DOHH2 (cell line): ENCODE results near the gene CCDC116.
"Not testable (repeated sequence)": the region's sequence is repeated elsewhere in the genome, so short reads cannot be mapped to it uniquely, and the experiment has no call there.

Source experiments
- H3F3A ChIP-seq: fragments of 200-600 bp; sonication (generic), shearing (Covaris generic); 2 replicates; pipeline ENCODE4 v1.6.0; 2016; ENCODE audit warnings: antibody characterized with exemption, mild to moderate bottlenecking; ENCODE audit not compliant: control insufficient read depth, insufficient read depth
- H3K27ac ChIP-seq: fragments of 200-600 bp; sonication (generic); 2 replicates; pipeline ENCODE4 v1.5.1; 2014; ENCODE audit warnings: low read depth, mild to moderate bottlenecking, low read length, moderate library complexity
- H3K27me3 ChIP-seq: fragments of 200-600 bp; sonication (generic); 2 replicates; pipeline ENCODE4 v1.6.1; 2014; ENCODE audit warnings: mild to moderate bottlenecking, low read length, mixed read lengths; ENCODE audit not compliant: control insufficient read depth
- H3K36me3 ChIP-seq: fragments of 200-600 bp; sonication (generic); 2 replicates; pipeline ENCODE4 v1.6.1; 2014; ENCODE audit warnings: mild to moderate bottlenecking, low read length, moderate library complexity, mixed read lengths; ENCODE audit not compliant: control insufficient read depth
- H3K4me1 ChIP-seq: fragments of 200-600 bp; sonication (generic); 2 replicates; pipeline ENCODE4 v1.6.1; 2014; ENCODE audit warnings: mild to moderate bottlenecking, low read length, mixed read lengths; ENCODE audit not compliant: control insufficient read depth
- H3K4me2 ChIP-seq: fragments of 200-600 bp; sonication (generic); 2 replicates; pipeline ENCODE4 v1.6.0; 2014; ENCODE audit warnings: mild to moderate bottlenecking, low read length, moderate library complexity
- H3K4me3 ChIP-seq: fragments of 200-600 bp; sonication (generic); 2 replicates; pipeline ENCODE4 v1.5.1; 2014; ENCODE audit warnings: mild to moderate bottlenecking, low read length, mixed read lengths
- H3K79me2 ChIP-seq: fragments of 200-600 bp; sonication (generic); 2 replicates; pipeline ENCODE4 v1.6.1; 2014; ENCODE audit warnings: mild to moderate bottlenecking, low read length, mixed read lengths; ENCODE audit not compliant: control insufficient read depth
- H3K9me2 ChIP-seq: fragments of 200-600 bp; sonication (generic); replicated peaks from 2 replicates; pipeline ENCODE4 v1.6.1; 2014; ENCODE audit warnings: mild to moderate bottlenecking, low read length, mixed read lengths; ENCODE audit not compliant: control insufficient read depth
- H3K9me3 ChIP-seq: fragments of 200-600 bp; sonication (generic); 2 replicates; pipeline ENCODE4 v1.6.1; 2014; ENCODE audit warnings: antibody characterized with exemption, low read length, mixed read lengths; ENCODE audit not compliant: control insufficient read depth, insufficient read depth
- H4K20me1 ChIP-seq: fragments of 200-600 bp; sonication (generic); 2 replicates; pipeline ENCODE4 v1.6.0; 2014; ENCODE audit warnings: low read depth, mild to moderate bottlenecking, antibody characterized with exemption, low read length, moderate library complexity; ENCODE audit not compliant: control insufficient read depth, insufficient read depth
- CTCF ChIP-seq: fragments of 200-600 bp; sonication (generic); IDR thresholded peaks from one replicate; pipeline ENCODE4 v1.5.1; 2014; ENCODE audit warnings: antibody characterized with exemption, mild to moderate bottlenecking, low read depth, low read length; ENCODE audit not compliant: poor library complexity, severe bottlenecking
- EZH2phosphoT487 ChIP-seq: fragments of 200-600 bp; sonication (generic); IDR thresholded peaks from 2 replicates; pipeline ENCODE4 v1.6.1; 2017; ENCODE audit warnings: borderline replicate concordance, mild to moderate bottlenecking, antibody characterized with exemption, low read length, moderate library complexity, mixed read lengths

CCDC116 gene

GRCh38 chr22:21606775-21607174, 25.8 kb upstream of the CCDC116 start:
- Histone ChIP-seq H3K9me3 (no peaks in the 10 kb centered on the region), H3K9me2 (no peaks in the 10 kb centered on the region), H3F3A (peaks cover 3% of the 10 kb centered on the region; the same call in 1 of the 2 replicates), H3K27me3 (no peaks in the 10 kb centered on the region), H3K79me2 (peaks cover 96% of the 10 kb centered on the region), H3K4me1 (no peaks in the 10 kb centered on the region; the same call in 1 of the 2 replicates), H3K4me3 (no peak overlapping the region), H3K27ac (no peak overlapping the region), H3K36me3 (peaks cover 44% of the 10 kb centered on the region), H3K4me2 (no peak overlapping the region), H4K20me1 (peaks cover 28% of the 10 kb centered on the region)
- TF ChIP-seq EZH2phosphoT487 (no peak), CTCF (no peak)

GRCh38 chr22:21609556-21610157, 22.9 kb upstream of the CCDC116 start:
- H3K9me2 ChIP-seq, H3K4me2 ChIP-seq, H3F3A ChIP-seq, H3K27me3 ChIP-seq, H3K9me3 ChIP-seq, H3K27ac ChIP-seq, H3K4me3 ChIP-seq: not testable (repeated sequence)
- H3K79me2 ChIP-seq, result peaks cover 94% of the 10 kb centered on the region
- peaks cover 25% of the 10 kb centered on the region for H4K20me1 ChIP-seq
- peaks cover 19% of the 10 kb centered on the region for H3K4me1 ChIP-seq
- peaks cover 60% of the 10 kb centered on the region for H3K36me3 ChIP-seq

- Histone ChIP-seq H3K4me1 (peaks cover 36% of the 10 kb centered on the region), H3K27ac (no peak overlapping the region), H3K4me3 (no peak overlapping the region), H3K27me3 (no peaks in the 10 kb centered on the region), H3K4me2 (no peak overlapping the region), H3K79me2 (peaks cover 91% of the 10 kb centered on the region), H3K9me3 (no peaks in the 10 kb centered on the region), H3F3A (peaks cover 9% of the 10 kb centered on the region; the same call in 1 of the 2 replicates), H3K9me2 (no peaks in the 10 kb centered on the region), H3K36me3 (peaks cover 62% of the 10 kb centered on the region), H4K20me1 (peaks cover 19% of the 10 kb centered on the region; the same call in 1 of the 2 replicates)
- no peak for TF ChIP-seq EZH2phosphoT487
- no peak for TF ChIP-seq CTCF
Observed at GRCh38 chr22:21611210-21611977, 21.2 kb upstream of the CCDC116 start.

- H3K27ac ChIP-seq, result no peak overlapping the region
- H3K36me3 ChIP-seq, result peaks cover 67% of the 10 kb centered on the region
- H3F3A ChIP-seq, result peaks cover 9% of the 10 kb centered on the region
- no peaks in the 10 kb centered on the region for H3K9me2 ChIP-seq
- no peaks in the 10 kb centered on the region for H3K27me3 ChIP-seq
- no peak overlapping the region for H3K4me2 ChIP-seq
- H3K79me2 ChIP-seq, result peaks cover 91% of the 10 kb centered on the region
- TF ChIP-seq EZH2phosphoT487 (no peak), CTCF (no peak)
- H3K9me3 ChIP-seq, result no peaks in the 10 kb centered on the region
- H3K4me3 ChIP-seq, result no peak overlapping the region
- H4K20me1 ChIP-seq, result peaks cover 9% of the 10 kb centered on the region; the same call in 1 of the 2 replicates
- peaks cover 47% of the 10 kb centered on the region for H3K4me1 ChIP-seq
Observed at GRCh38 chr22:21612858-21613257, 19.7 kb upstream of the CCDC116 start.
